OCI-LY1 (cell line): ENCODE measurements around the gene SPAG17.

Experiments
- H2AFZ ChIP-seq: fragments of 200-600 bp; sonication (generic), shearing (Covaris generic); 2 replicates; pipeline ENCODE4 v1.6.0; 2014; ENCODE audit warnings: antibody characterized with exemption, mild to moderate bottlenecking, low read length
- H3F3A ChIP-seq: fragments of 200-600 bp; sonication (generic), shearing (Covaris generic); 2 replicates; pipeline ENCODE4 v1.6.0; 2014; ENCODE audit warnings: mild to moderate bottlenecking, antibody characterized with exemption, low read length, moderate library complexity; ENCODE audit not compliant: insufficient read depth
- H3K27ac ChIP-seq: fragments of 200-600 bp; sonication (generic); 2 replicates; pipeline ENCODE4 v1.5.1; 2014; ENCODE audit warnings: low read length, mixed run types, mild to moderate bottlenecking, low read depth; ENCODE audit not compliant: poor library complexity, severe bottlenecking
- H3K27me3 ChIP-seq: fragments of 200-600 bp; sonication (generic); 2 replicates; pipeline ENCODE4 v1.6.0; 2014; ENCODE audit warnings: antibody characterized with exemption, mild to moderate bottlenecking, low read length, moderate library complexity; ENCODE audit not compliant: insufficient read depth
- H3K36me3 ChIP-seq: fragments of 200-600 bp; sonication (generic); 2 replicates; pipeline ENCODE4 v1.6.1; 2014; ENCODE audit warnings: mild to moderate bottlenecking, antibody characterized with exemption, low read length, moderate library complexity, mixed read lengths; ENCODE audit not compliant: insufficient read depth
- H3K4me1 ChIP-seq: fragments of 200-600 bp; sonication (generic); 2 replicates; pipeline ENCODE4 v1.5.1; 2014; ENCODE audit warnings: mild to moderate bottlenecking, low read length, moderate library complexity; ENCODE audit not compliant: insufficient read depth, severe bottlenecking
- H3K4me2 ChIP-seq: fragments of 200-600 bp; sonication (generic), shearing (Covaris generic); 2 replicates; pipeline ENCODE4 v1.6.1; 2014; ENCODE audit warnings: low read length
- H3K4me3 ChIP-seq: fragments of 200-600 bp; sonication (generic); 2 replicates; pipeline ENCODE4 v1.5.1; 2014; ENCODE audit warnings: low read length, low read depth, mild to moderate bottlenecking, mixed read lengths; ENCODE audit not compliant: poor library complexity, severe bottlenecking
- H3K79me2 ChIP-seq: fragments of 200-600 bp; shearing (Covaris generic); 2 replicates; pipeline ENCODE4 v1.6.1; 2016; ENCODE audit warnings: mixed run types, low read length, mixed read lengths; ENCODE audit not compliant: insufficient read depth
- H3K9ac ChIP-seq: fragments of 200-600 bp; sonication (generic), shearing (Covaris generic); 2 replicates; pipeline ENCODE4 v1.6.1; 2014; ENCODE audit warnings: mild to moderate bottlenecking, low read length, mixed read lengths
- H3K9me2 ChIP-seq: fragments of 200-600 bp; sonication (generic), shearing (Covaris generic); 2 replicates; pipeline ENCODE4 v1.6.1; 2014; ENCODE audit warnings: low read depth, mild to moderate bottlenecking, low read length, mixed read lengths
- H3K9me3 ChIP-seq: fragments of 200-600 bp; shearing (Covaris generic); 2 replicates; pipeline ENCODE4 v1.6.1; 2014; ENCODE audit warnings: low read length, mixed read lengths
- H4K20me1 ChIP-seq: fragments of 200-600 bp; sonication (generic), shearing (Covaris generic); 2 replicates; pipeline ENCODE4 v1.6.0; 2016; ENCODE audit warnings: mild to moderate bottlenecking, low read length; ENCODE audit not compliant: insufficient read depth
- CTCF ChIP-seq: fragments of 200-600 bp; sonication (generic), shearing (Covaris generic); IDR thresholded peaks from 2 replicates; pipeline ENCODE4 v1.5.1; 2017; ENCODE audit warnings: mild to moderate bottlenecking, antibody characterized with exemption, low read length, moderate library complexity, mixed read lengths
- EZH2 ChIP-seq: fragments of 200-600 bp; sonication (generic), shearing (Covaris generic); IDR thresholded peaks from 2 replicates; pipeline ENCODE4 v1.8.0; 2017; ENCODE audit warnings: borderline replicate concordance, mixed run types, mild to moderate bottlenecking, antibody characterized with exemption, low read length, moderate library complexity, mixed read lengths

SPAG17 gene

GRCh38 chr1:118154220-118154619 lies 30.8 kb downstream of the SPAG17 start:
- TF ChIP-seq CTCF (peak; percentile 61), EZH2 (no peak)
- no peaks in the 10 kb centered on the region for H4K20me1 ChIP-seq
- H3K4me3 ChIP-seq = no peak overlapping the region
- no peaks in the 10 kb centered on the region for H3K36me3 ChIP-seq
- no peak overlapping the region for H3K4me2 ChIP-seq
- no peak overlapping the region for H3K9ac ChIP-seq
- H3K79me2 ChIP-seq = no peaks in the 10 kb centered on the region
- H3F3A ChIP-seq = no peaks in the 10 kb centered on the region
- no peaks in the 10 kb centered on the region for H3K9me3 ChIP-seq
- H3K27ac ChIP-seq = no peak overlapping the region
- H3K4me1 ChIP-seq = no peaks in the 10 kb centered on the region
- no peaks in the 10 kb centered on the region for H3K27me3 ChIP-seq
- no peak overlapping the region for H2AFZ ChIP-seq
- H3K9me2 ChIP-seq = no peaks in the 10 kb centered on the region

- no peaks in the 10 kb centered on the region for H3K27me3 ChIP-seq
- no peak overlapping the region for H3K9ac ChIP-seq
- H3K4me2 ChIP-seq = no peak overlapping the region
- no peaks in the 10 kb centered on the region for H3K36me3 ChIP-seq
- H3K4me3 ChIP-seq = no peak overlapping the region
- H3K27ac ChIP-seq = no peak overlapping the region
- no peak overlapping the region for H2AFZ ChIP-seq
- no peaks in the 10 kb centered on the region for H3F3A ChIP-seq
- peak; percentile 81 for TF ChIP-seq CTCF
- TF ChIP-seq EZH2 = no peak
- H4K20me1 ChIP-seq = no peaks in the 10 kb centered on the region
- H3K9me2 ChIP-seq = no peaks in the 10 kb centered on the region
- no peaks in the 10 kb centered on the region for H3K79me2 ChIP-seq
- no peaks in the 10 kb centered on the region for H3K4me1 ChIP-seq
- no peaks in the 10 kb centered on the region for H3K9me3 ChIP-seq
Measured at GRCh38 chr1:118151312-118151937, 33.6 kb downstream of the SPAG17 start.

- Histone ChIP-seq H3K4me3 (no peak overlapping the region), H3K9ac (no peak overlapping the region), H3K4me2 (no peak overlapping the region), H3K9me2 (no peaks in the 10 kb centered on the region), H4K20me1 (no peaks in the 10 kb centered on the region), H3F3A (no peaks in the 10 kb centered on the region), H3K4me1 (no peaks in the 10 kb centered on the region), H3K36me3 (no peaks in the 10 kb centered on the region), H3K79me2 (no peaks in the 10 kb centered on the region), H3K27me3 (no peaks in the 10 kb centered on the region), H3K27ac (no peak overlapping the region), H3K9me3 (no peaks in the 10 kb centered on the region), H2AFZ (no peak overlapping the region)
- TF ChIP-seq EZH2 (no peak), CTCF (no peak)
Measured at GRCh38 chr1:118149799-118150198, 35.2 kb downstream of the SPAG17 start.
